NCI-H526 treated with DMSO at 0.1 percent for 48 hours (cell line): ENCODE data around the gene OXCT1.
"Not testable (repeated sequence)": the region's sequence is repeated elsewhere in the genome, so short reads cannot be mapped to it uniquely, and the experiment has no call there.

Experiments
- DNase-seq: peaks from one replicate; lab custom pipeline; 2025; lab: John Stamatoyannopoulos, UW

OXCT1 gene

DNA sequence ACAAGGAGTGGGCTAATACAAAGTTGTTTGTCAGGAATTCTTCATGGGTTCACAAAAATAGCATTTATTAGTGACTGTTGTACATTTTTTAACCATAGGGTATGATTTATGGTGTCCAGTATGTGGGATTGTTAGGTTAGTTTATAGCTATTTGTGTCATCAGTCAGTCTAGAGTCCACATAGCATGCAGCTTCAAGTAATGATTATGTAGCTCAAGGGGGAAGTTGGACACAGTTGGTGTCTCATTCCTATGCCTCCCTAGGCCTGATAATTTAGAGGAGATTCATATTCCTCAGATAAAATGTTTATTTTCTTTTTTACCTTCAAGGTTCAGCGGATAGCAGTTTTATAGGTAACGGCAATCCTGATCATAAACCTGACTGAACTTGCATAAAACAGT is 153.8 kb downstream of the OXCT1 start:
- no peak for DNase-seq

DNA sequence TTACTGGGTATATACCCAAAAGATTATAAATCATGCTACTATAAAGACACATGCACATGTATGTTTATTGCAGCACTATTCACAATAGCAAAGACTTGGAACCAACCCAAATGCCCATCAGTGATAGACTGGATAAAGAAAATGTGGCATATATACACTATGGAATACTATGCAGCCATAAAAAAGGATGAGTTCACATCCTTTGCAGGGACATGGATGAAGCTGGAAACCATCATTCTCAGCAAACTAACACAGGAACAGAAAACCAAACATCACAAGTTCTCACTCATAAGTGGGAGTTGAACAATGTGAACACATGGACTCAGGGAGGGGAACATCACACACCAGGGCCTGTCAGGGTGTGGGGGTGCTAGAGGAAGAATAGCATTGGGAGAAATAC is 155.8 kb downstream of the OXCT1 start:
- not testable (repeated sequence) for DNase-seq

DNA sequence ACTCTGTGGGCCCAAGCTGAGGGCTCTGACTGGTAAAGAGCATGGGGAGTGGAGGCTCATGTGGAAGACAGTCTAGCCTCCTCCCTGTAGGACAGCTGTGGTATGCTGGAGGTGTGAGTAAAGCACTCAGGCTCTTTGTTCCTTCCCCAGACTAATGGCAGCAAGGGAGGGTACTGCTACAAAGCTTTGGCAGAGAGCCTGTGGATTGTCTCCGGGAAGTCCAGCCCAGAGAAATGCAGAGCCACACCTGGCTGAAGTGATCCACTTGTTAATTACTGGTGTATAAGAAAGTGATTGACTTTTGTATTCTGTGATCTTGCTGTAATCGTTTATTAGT is 161.7 kb downstream of the OXCT1 start:
- DNase-seq = no peak

DNA sequence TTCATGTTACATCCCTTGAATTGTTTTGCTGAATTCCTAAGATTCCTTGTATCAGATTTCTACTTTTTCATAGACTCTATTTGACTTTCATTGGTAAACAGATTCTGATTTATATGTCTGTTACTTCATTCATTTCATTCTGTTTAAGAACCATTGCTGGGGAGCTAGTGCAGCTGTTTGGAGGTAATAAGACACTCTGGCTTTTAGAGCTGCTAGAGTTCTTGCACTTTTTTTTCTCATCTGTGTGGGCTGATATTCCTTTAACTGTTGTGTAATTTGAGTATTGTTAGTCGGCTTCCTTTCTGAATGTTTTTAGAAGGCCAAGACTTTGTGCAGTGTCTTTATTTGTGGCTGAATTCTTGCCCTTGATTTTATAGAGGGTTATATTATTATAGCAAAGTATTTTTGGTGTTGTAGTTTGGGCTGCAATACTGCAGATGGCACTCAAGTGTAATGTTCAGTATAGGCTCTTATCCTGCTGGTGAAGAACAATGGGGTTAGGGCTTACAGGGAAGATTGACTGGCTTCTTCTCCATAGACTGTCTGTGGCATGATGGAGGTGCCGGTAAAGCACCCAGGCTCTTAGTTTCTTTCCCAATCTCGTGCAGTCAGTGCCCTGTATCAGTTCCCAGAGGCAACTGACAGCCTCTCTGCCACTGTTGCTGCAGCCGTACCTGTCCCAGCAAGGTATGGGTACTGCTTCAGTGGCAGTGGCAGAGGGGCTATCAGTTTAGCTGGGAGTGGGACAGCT is 162.2 kb downstream of the OXCT1 start:
- peak; percentile 8 for DNase-seq

DNA sequence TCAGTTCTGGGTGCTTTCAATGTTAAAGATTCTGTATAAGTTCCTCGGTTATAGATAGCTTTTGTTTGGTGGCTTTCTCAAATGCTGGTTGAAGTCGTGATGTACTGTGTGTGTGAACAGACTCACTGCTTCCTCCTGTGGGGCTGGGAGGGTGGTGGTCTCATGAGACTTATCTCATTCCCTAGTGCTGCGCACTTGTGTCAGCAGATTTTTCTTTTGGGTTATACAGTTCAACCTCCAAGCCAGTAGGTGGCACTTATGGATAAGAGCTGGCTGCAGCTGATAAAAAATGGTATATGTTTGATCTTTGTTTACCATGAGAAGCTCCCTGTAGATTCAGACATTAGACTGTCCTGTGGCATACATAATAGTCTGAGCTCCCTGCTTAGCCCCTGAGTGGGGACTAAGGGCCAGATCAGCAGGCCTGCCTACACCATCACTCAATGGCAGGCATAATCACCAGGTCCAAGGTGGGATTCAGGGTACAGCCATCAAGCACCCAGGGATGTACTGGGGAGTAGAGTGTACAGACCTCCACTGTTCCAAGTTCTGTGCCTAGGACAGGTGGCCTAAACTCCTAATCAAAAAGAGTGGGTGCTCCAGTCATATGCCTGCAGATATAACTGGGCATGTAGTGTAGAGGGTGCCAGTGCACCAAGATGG is 174.2 kb downstream of the OXCT1 start:
- no peak for DNase-seq

DNA sequence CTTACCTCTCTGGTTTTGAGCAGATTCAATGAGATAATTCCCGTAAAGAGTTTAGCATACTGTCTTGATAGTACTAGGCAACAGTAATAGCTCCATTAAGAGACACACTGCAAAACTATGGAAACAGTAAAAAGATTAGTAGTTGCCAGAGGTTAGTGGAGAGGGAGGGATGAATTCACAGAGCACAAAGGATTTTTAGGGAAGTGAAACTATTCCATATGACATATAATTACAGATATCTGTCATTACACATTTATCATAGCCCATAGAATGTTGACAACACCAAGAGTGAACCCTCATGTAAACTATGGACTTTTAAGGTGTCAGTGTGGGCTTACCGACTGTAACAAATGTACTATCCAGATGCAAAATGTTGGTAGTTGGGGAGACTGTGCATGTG is 183.5 kb downstream of the OXCT1 start:
- no peak for DNase-seq

DNA sequence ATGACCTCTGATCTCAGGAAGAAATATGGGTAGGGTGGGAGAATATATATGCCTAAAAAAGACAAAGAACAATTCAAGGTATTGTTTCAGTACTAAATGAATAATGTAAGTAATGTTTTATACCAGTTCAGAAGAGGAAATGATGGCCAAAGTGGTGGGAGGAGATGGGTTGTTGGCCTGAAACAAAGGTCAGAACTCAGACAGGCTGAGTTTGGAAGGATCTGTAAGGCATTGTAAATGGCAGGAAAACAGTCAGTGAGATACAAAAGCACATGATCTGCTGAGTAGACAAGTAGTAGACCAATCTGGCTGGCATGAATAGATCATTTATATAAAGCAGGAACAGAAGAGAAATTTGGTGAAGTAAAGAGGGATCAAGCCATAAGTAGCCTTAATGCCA is 184.0 kb downstream of the OXCT1 start:
- no peak for DNase-seq

DNA sequence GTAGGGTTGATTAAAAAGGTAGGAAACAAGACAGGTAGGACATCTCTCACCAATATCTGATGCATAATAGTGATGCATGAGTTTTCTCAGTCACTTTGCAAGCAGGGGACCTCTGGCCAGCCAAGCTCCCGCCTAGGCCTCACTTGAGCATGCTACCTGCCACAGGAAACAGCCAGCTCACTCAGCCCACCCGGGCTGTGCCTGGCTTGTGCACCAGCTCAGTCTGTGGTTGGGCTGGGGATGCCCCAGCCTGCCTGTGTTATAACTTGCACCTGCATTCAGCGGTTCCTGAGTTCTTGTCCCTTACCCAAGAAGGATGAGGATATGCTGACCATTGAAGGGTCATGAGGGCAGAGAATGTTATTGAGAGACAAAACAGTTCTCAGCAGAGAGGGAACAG is 187.0 kb downstream of the OXCT1 start:
- no peak for DNase-seq

DNA sequence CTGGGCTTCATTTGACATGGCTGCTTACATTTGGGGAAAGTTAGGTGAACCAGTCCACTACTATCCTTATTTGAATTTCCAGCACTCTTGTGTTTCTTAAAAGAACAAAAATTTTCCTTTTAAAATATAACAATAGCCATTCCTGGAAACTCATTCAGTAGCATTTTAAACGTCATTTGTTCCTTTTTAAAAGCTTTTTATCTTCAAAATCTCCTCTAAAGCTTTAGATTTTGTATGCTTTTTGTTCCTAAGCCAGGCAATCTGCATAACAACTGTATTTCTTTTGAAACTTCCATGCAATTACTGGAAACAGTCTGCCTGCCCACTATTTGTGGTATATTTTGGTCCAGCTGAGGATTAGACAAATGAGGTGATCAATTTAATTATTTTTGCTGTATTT is 187.6 kb downstream of the OXCT1 start:
- DNase-seq = no peak

DNA sequence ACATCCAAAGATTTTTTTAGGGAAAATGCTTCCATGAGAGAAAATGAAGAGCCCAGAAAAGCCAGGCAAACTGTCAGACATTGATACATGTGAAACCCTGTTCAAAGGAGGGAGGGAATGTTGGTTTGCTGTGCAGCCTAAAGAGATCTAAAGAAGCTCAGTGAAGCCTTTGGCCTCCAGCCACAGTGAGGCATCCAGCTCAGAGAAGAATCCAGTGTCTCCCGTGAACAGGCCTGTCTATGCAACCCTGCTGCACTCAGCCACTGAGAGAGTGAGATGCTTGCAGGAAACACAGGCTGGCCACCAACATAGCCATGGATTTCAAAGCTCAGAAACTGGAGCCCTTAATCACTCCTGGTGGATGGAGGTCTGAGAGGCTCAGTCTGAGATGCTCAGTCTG is 188.4 kb downstream of the OXCT1 start:
- DNase-seq = no peak
